Measurements from ENCODE around the gene UNK.
A peak's percentile ranks its signal among the peaks of the same experiment; 100 is the strongest.

UNK gene

GRCh38 chr17:75750661-75751423 lies 33.8 kb upstream of the UNK start:
- FAIRE-seq = no peak
- TF ChIP-seq CTCF (IDR thresholded peaks at IDR 0.05; ENCODE audit: insufficient read depth, missing control alignments) = no peak

GRCh38 chr17:75751676-75752404 lies 32.8 kb upstream of the UNK start:
- no peak for FAIRE-seq
- TF ChIP-seq CTCF (IDR thresholded peaks at IDR 0.05; ENCODE audit: insufficient read depth, missing control alignments) = no peak

More at GRCh38 chr17:75750661-75751423, 33.8 kb upstream of the UNK start:
- DNase-seq (ENCODE audit: insufficient read length, low spot score) = no peak

GRCh38 chr17:75752405-75752709 lies 32.2 kb upstream of the UNK start:
- DNase-seq (ENCODE audit: insufficient read length, low spot score) (no peak), FAIRE-seq (no peak)
- TF ChIP-seq CTCF (IDR thresholded peaks at IDR 0.05; ENCODE audit: insufficient read depth, missing control alignments) = no peak

More at GRCh38 chr17:75751676-75752404, 32.8 kb upstream of the UNK start:
- no peak for DNase-seq (ENCODE audit: insufficient read length, low spot score)

- DNase-seq (ENCODE audit: insufficient read length, low spot score) (no peak), FAIRE-seq (no peak)
- TF ChIP-seq CTCF (IDR thresholded peaks at IDR 0.05; ENCODE audit: insufficient read depth, missing control alignments) = no peak
Observed at GRCh38 chr17:75752802-75753513, 31.6 kb upstream of the UNK start.

GRCh38 chr17:75753514-75754377 lies 30.9 kb upstream of the UNK start:
- DNase-seq (ENCODE audit: insufficient read length, low spot score) = peak; percentile 60
- no peak for FAIRE-seq
- peak; percentile 88 for TF ChIP-seq CTCF (IDR thresholded peaks at IDR 0.05; ENCODE audit: insufficient read depth, missing control alignments)

GRCh38 chr17:75754378-75755204 lies 30.0 kb upstream of the UNK start:
- FAIRE-seq (no peak), DNase-seq (ENCODE audit: insufficient read length, low spot score) (no peak)
- no peak for TF ChIP-seq CTCF (IDR thresholded peaks at IDR 0.05; ENCODE audit: insufficient read depth, missing control alignments)

All from D721Med (cell line).